Measurements from ENCODE around the gene CITED1. TPM values are rescaled to one million over a fixed set of nuclear protein-coding genes. Genes with fewer than 3 reads are reported as not detected.

The CITED1 gene
- polyA plus RNA-seq, 5 donors = 0.19 to 1.9 (median 0.47) TPM

- no peak for DNase-seq
These were observed 34.5 kb downstream of the CITED1 start for GRCh38 chrX:72271091-72271788.

- no peak for DNase-seq
These were observed 35.3 kb downstream of the CITED1 start for GRCh38 chrX:72270316-72270866.

GRCh38 chrX:72269671-72270251, 36.0 kb downstream of the CITED1 start:
- DNase-seq = no peak

GRCh38 chrX:72268597-72269365, 36.9 kb downstream of the CITED1 start:
- DNase-seq = no peak

- DNase-seq = no peak
These were observed 40.5 kb downstream of the CITED1 start for GRCh38 chrX:72265263-72265662.

- DNase-seq = no peak
These were observed 43.6 kb downstream of the CITED1 start for GRCh38 chrX:72262077-72262476.

GRCh38 chrX:72260448-72260847, 45.3 kb downstream of the CITED1 start:
- no peak for DNase-seq

GRCh38 chrX:72258174-72258573, 47.5 kb downstream of the CITED1 start:
- DNase-seq = no peak

GRCh38 chrX:72255864-72256263, 49.9 kb downstream of the CITED1 start:
- DNase-seq = no peak

- DNase-seq = no peak
These were observed 50.3 kb downstream of the CITED1 start for GRCh38 chrX:72255445-72255844.

GRCh38 chrX:72254816-72255215, 50.9 kb downstream of the CITED1 start:
- DNase-seq = no peak

- no peak for DNase-seq
These were observed 52.0 kb downstream of the CITED1 start for GRCh38 chrX:72253686-72254085.

Other genes starting within 250 kb of the CITED1 start
- gene RTL5, start 174.0 kb downstream of the CITED1 start, polyA plus RNA-seq (ENCODE audit: insufficient read depth in 1 of 5, insufficient read length in 5 of 5, low replicate concordance in 1 of 5) = 10 to 100 TPM; 20.2 to 29.8 (median 21.2) TPM
- gene PIN4, start 124.2 kb downstream of the CITED1 start, polyA plus RNA-seq (ENCODE audit: insufficient read depth in 1 of 5, insufficient read length in 5 of 5, low replicate concordance in 1 of 5) = 10 to 100 TPM; 27.4 to 45.6 (median 39.0) TPM
- 1 to 10 TPM; 2.5 to 7.9 (median 3.9) TPM for gene ERCC6L, start 66.9 kb downstream of the CITED1 start, polyA plus RNA-seq (ENCODE audit: insufficient read depth in 1 of 5, insufficient read length in 5 of 5, low replicate concordance in 1 of 5)
- 1,000 to 10,000 TPM; 1,737 to 3,140 (median 2,556) TPM for gene RPS4X, start 28.7 kb downstream of the CITED1 start, polyA plus RNA-seq (ENCODE audit: insufficient read depth in 1 of 5, insufficient read length in 5 of 5, low replicate concordance in 1 of 5)